H7 (cell line): ENCODE measurements around the gene NFATC2IP. TPM values are rescaled to one million over a fixed set of nuclear protein-coding genes. Genes with fewer than 3 reads are reported as not detected.
A peak's percentile ranks its signal among the peaks of the same experiment; 100 is the strongest.
"Not testable (repeated sequence)": the region's sequence is repeated elsewhere in the genome, so short reads cannot be mapped to it uniquely, and the experiment has no call there.

Experiments used
- DNase-seq: peaks from one replicate; pipeline ENCODE4 v3.0.0; 2012
- H3K27me3 ChIP-seq: 2 replicates; pipeline ENCODE4 v1.6.0; 2011; ENCODE audit warnings: mild to moderate bottlenecking, low read length; ENCODE audit not compliant: control insufficient read depth, insufficient read depth
- H3K36me3 ChIP-seq: replicated peaks from 2 replicates; pipeline ENCODE4 v1.5.1; 2011; ENCODE audit warnings: low read length; ENCODE audit not compliant: control insufficient read depth, insufficient read depth
- H3K4me3 ChIP-seq: 2 replicates; pipeline ENCODE4 v1.5.1; 2011; ENCODE audit warnings: low read depth, mild to moderate bottlenecking, control low read depth, low read length, moderate library complexity; ENCODE audit not compliant: insufficient read depth
- total RNA-seq: library from RNA; depleted of rRNA; stranded (reverse); fragments of >200 nt; shearing (Covaris generic); gene quantifications from 2 replicates; pipeline ENCODE4 v1.2.3, GENCODE V29; 2014

The NFATC2IP gene
- total RNA-seq, 1 experiment from 2014 or later, result 29.1 TPM

- DNase-seq, result no peak
- H3K36me3 ChIP-seq, result no peaks in the 10 kb centered on the region; the same call in 1 of the 2 replicates
- no peaks in the 10 kb centered on the region for H3K27me3 ChIP-seq
- H3K4me3 ChIP-seq, result no peak overlapping the region
These were observed 36.6 kb downstream of the NFATC2IP start for GRCh38 chr16:28987170-28987853.

- DNase-seq, result no peak
- H3K27me3 ChIP-seq, result no peaks in the 10 kb centered on the region
- no peaks in the 10 kb centered on the region for H3K36me3 ChIP-seq
- no peak overlapping the region for H3K4me3 ChIP-seq
These were observed 38.6 kb downstream of the NFATC2IP start for GRCh38 chr16:28989363-28989762.

- Histone ChIP-seq H3K36me3 (no peaks in the 10 kb centered on the region), H3K4me3 (no peak overlapping the region), H3K27me3 (no peaks in the 10 kb centered on the region)
- no peak for DNase-seq
These were observed 39.8 kb downstream of the NFATC2IP start for GRCh38 chr16:28990375-28991040.

- H3K27me3 ChIP-seq, result no peaks in the 10 kb centered on the region
- no peaks in the 10 kb centered on the region for H3K36me3 ChIP-seq
- no peak overlapping the region for H3K4me3 ChIP-seq
- no peak for DNase-seq
These were observed 41.0 kb downstream of the NFATC2IP start for GRCh38 chr16:28991687-28992086.

GRCh38 chr16:28992496-28992895 lies 41.8 kb downstream of the NFATC2IP start:
- no peaks in the 10 kb centered on the region for H3K36me3 ChIP-seq
- no peak overlapping the region for H3K4me3 ChIP-seq
- no peak for DNase-seq
- no peaks in the 10 kb centered on the region for H3K27me3 ChIP-seq

GRCh38 chr16:28998837-28999236 lies 48.1 kb downstream of the NFATC2IP start:
- Histone ChIP-seq H3K27me3 (no peaks in the 10 kb centered on the region), H3K4me3 (no peak overlapping the region), H3K36me3 (no peaks in the 10 kb centered on the region)
- no peak for DNase-seq

- Histone ChIP-seq H3K4me3 (no peak overlapping the region), H3K36me3 (no peaks in the 10 kb centered on the region), H3K27me3 (no peaks in the 10 kb centered on the region)
- no peak for DNase-seq
These were observed 48.8 kb downstream of the NFATC2IP start for GRCh38 chr16:28999577-28999976.

- H3K4me3 ChIP-seq, result no peak overlapping the region
These were observed 49.3 kb downstream of the NFATC2IP start for GRCh38 chr16:29000019-29000418.

GRCh38 chr16:29004496-29005139 lies 53.9 kb downstream of the NFATC2IP start:
- H3K27me3 ChIP-seq, H3K36me3 ChIP-seq, H3K4me3 ChIP-seq, DNase-seq: not testable (repeated sequence)

More at GRCh38 chr16:29000019-29000418, 49.3 kb downstream of the NFATC2IP start:
- DNase-seq, result no peak
- Histone ChIP-seq H3K36me3 (no peaks in the 10 kb centered on the region), H3K27me3 (no peaks in the 10 kb centered on the region)

- DNase-seq, result no peak
- no peaks in the 10 kb centered on the region for H3K36me3 ChIP-seq
- H3K4me3 ChIP-seq, result no peak overlapping the region
- H3K27me3 ChIP-seq, result no peaks in the 10 kb centered on the region
These were observed 57.2 kb downstream of the NFATC2IP start for GRCh38 chr16:29007730-29008593.

GRCh38 chr16:29009050-29009837 lies 58.5 kb downstream of the NFATC2IP start:
- Histone ChIP-seq H3K36me3 (no peaks in the 10 kb centered on the region), H3K4me3 (no peak overlapping the region), H3K27me3 (no peaks in the 10 kb centered on the region)
- DNase-seq, result peak; percentile 38

- no peaks in the 10 kb centered on the region for H3K36me3 ChIP-seq
- no peak overlapping the region for H3K4me3 ChIP-seq
- no peak for DNase-seq
- H3K27me3 ChIP-seq, result no peaks in the 10 kb centered on the region
These were observed 59.1 kb downstream of the NFATC2IP start for GRCh38 chr16:29009838-29010166.

- DNase-seq, result peak; percentile 79
- H3K4me3 ChIP-seq, result no peak overlapping the region
- no peaks in the 10 kb centered on the region for H3K36me3 ChIP-seq
- no peaks in the 10 kb centered on the region for H3K27me3 ChIP-seq
These were observed 60.4 kb downstream of the NFATC2IP start for GRCh38 chr16:29011112-29011511.

- H3K27me3 ChIP-seq, result no peaks in the 10 kb centered on the region
- no peak overlapping the region for H3K4me3 ChIP-seq
- no peaks in the 10 kb centered on the region for H3K36me3 ChIP-seq
- no peak for DNase-seq
These were observed 61.1 kb downstream of the NFATC2IP start for GRCh38 chr16:29011851-29012250.
